Mesodermal cell (in vitro differentiated cells): ENCODE results near the gene SYNGAP1.
"Not testable (repeated sequence)": the region's sequence is repeated elsewhere in the genome, so short reads cannot be mapped to it uniquely, and the experiment has no call there.

Experiments
- H3K27ac ChIP-seq: 2 replicates; pipeline ENCODE4 v1.7.0; 2013; ENCODE audit warnings: mild to moderate bottlenecking, low read depth, low read length, moderate library complexity; ENCODE audit not compliant: severe bottlenecking
- H3K36me3 ChIP-seq: 2 replicates; pipeline ENCODE4 v1.7.1; 2013; ENCODE audit warnings: mild to moderate bottlenecking, low read length, moderate library complexity; ENCODE audit not compliant: control insufficient read depth, insufficient read depth
- H3K4me1 ChIP-seq: one replicate; pipeline ENCODE4 v1.7.1; 2013; ENCODE audit warnings: mild to moderate bottlenecking, low read length; ENCODE audit not compliant: insufficient read depth, control insufficient read depth, poor library complexity, severe bottlenecking
- H3K4me3 ChIP-seq: 2 replicates; pipeline ENCODE4 v1.7.0; 2013; ENCODE audit warnings: low read length, control low read depth, mild to moderate bottlenecking; ENCODE audit not compliant: insufficient read depth, poor library complexity, severe bottlenecking; ENCODE audit errors: extremely low read depth
- H3K9me3 ChIP-seq: 2 replicates; pipeline ENCODE4 v1.7.1; 2013; ENCODE audit warnings: mild to moderate bottlenecking, low read length, moderate library complexity; ENCODE audit not compliant: control insufficient read depth
- WGBS, 2 experiments: methylation state at CpG; one replicate each; pipeline ENCODE4 v1.1.5; 2013; ENCODE audit warnings: missing lambda C conversion rate in 2 of 2; ENCODE audit not compliant: insufficient coverage in 2 of 2; 5-methylcytosine and 5-hydroxymethylcytosine counted together

The SYNGAP1 gene

DNA sequence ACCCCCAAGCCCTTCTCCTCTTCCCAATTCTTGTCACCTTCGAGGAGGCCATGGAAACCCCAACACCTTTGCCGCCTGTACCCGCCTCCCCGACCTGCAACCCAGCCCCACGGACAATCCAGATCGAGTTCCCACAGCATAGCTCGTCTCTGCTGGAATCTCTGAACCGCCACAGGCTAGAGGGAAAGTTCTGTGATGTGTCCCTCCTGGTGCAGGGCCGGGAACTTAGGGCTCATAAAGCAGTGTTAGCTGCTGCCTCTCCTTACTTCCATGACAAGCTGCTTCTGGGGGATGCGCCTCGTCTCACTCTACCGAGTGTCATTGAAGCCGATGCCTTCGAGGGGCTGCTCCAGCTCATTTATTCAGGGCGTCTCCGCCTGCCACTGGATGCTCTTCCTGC lies 35.2 kb downstream of the SYNGAP1 start:
- Histone ChIP-seq H3K36me3 (peaks cover 30% of the 10 kb centered on the region), H3K4me1 (peaks cover 15% of the 10 kb centered on the region), H3K9me3 (no peaks in the 10 kb centered on the region), H3K4me3 (peak overlapping the region; percentile 63), H3K27ac (no peak overlapping the region)
- WGBS, 2 experiments = 60 to 62% methylated on average over 16 of the region's 16 CpGs

DNA sequence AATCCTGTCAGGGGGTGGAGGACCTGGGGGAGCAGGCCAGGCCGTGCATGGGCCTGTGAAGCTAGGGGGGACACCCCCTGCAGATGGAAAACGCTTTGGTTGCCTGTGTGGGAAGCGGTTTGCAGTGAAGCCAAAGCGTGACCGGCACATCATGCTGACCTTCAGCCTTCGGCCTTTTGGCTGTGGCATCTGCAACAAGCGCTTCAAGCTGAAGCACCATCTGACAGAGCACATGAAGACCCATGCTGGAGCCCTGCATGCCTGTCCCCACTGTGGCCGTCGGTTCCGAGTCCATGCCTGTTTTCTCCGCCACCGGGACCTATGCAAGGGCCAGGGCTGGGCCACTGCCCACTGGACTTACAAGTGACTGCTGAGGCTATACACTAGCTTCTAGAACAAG lies 36.3 kb downstream of the SYNGAP1 start:
- H3K4me3 ChIP-seq = no peak overlapping the region
- H3K9me3 ChIP-seq = no peaks in the 10 kb centered on the region
- peaks cover 15% of the 10 kb centered on the region for H3K4me1 ChIP-seq
- H3K36me3 ChIP-seq = peaks cover 25% of the 10 kb centered on the region
- WGBS, 2 experiments = 96 to 97% methylated on average over 12 of the region's 12 CpGs
- no peak overlapping the region for H3K27ac ChIP-seq

DNA sequence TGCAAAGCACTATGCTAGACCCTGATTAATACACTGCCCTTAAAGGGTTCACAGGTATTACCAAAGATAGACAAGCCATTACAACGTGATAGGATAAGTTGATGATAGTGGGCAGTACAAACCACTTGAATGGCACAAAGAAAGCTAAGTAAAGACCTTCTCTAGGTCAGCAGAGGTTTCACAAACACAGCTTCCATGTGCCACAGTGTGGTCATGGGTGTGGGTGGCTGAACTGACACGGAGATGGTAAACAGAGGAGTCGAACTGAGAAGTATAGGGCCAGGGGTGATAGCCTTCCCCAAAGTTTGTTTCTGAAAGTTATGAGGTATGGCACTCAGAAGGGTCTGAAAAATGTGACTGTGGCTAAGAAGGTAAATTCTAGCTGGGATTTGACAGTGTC lies 38.8 kb downstream of the SYNGAP1 start:
- Histone ChIP-seq H3K36me3 (peaks cover 25% of the 10 kb centered on the region), H3K9me3 (no peaks in the 10 kb centered on the region), H3K27ac (no peak overlapping the region), H3K4me1 (peaks cover 5% of the 10 kb centered on the region), H3K4me3 (no peak overlapping the region)
- 79 to 83% methylated on average over 1 to 2 of the region's 3 CpGs for WGBS, 2 experiments

DNA sequence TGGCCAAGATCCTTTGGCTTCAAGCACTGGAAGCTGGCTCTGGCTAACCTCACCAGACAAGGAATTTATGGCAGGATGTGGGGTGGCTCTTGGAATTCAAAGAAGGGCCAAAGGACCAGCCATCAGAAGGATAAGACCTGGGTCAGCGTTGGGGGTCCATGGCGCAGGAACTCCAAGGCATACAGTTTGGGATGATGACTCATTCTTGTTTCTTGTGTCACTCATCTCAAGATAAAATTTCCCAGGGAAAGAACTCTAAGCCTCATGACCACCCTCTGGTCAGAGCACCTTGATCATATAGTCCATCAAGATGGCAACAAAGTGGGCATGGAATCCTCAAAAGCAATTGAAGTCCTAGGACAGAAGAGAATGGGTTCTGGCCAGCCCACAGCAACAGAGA lies 39.4 kb downstream of the SYNGAP1 start:
- Histone ChIP-seq H3K4me1 (peaks cover 5% of the 10 kb centered on the region), H3K4me3 (no peak overlapping the region), H3K9me3 (no peaks in the 10 kb centered on the region), H3K27ac (no peak overlapping the region), H3K36me3 (peaks cover 25% of the 10 kb centered on the region)
- 82 to 86% methylated on average over 2 of the region's 2 CpGs for WGBS, 2 experiments

DNA sequence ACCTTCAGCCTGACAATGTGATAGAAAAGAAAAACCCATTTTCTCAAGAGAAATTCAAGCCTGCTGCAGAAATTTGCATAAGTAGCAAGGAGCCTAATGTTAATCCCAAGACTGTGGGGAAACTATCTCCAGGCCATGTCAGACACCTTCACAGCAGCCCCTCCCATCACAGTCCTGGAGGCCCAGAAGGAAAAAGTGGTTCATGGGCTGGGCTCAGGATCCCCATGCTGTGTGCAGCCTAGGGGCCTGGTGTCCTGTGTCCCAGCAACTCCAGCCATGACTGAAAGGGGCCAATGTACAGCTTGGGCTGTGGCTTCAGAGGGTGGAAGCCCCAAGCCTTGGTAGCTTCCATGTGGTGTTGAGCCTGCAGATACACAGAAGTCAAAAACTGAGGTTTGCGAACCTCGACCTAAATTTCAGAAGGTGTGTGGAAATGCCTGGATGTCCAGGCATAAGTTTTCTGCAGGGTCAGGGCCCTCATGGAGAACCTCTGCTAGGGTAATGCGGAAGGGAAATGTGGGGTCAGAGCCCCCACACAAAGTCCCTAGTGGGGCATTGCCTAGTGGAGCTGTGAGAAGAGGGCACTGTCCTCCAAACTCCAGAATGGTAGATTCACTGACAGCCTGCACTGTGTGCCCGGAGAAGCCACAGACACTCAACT lies 46.3 kb downstream of the SYNGAP1 start:
- no peaks in the 10 kb centered on the region for H3K36me3 ChIP-seq
- WGBS, 2 experiments = 97 to 100% methylated on average over 3 to 4 of the region's 4 CpGs
- H3K27ac ChIP-seq = no peak overlapping the region
- no peaks in the 10 kb centered on the region for H3K4me1 ChIP-seq
- no peak overlapping the region for H3K4me3 ChIP-seq
- peaks cover 5% of the 10 kb centered on the region for H3K9me3 ChIP-seq

DNA sequence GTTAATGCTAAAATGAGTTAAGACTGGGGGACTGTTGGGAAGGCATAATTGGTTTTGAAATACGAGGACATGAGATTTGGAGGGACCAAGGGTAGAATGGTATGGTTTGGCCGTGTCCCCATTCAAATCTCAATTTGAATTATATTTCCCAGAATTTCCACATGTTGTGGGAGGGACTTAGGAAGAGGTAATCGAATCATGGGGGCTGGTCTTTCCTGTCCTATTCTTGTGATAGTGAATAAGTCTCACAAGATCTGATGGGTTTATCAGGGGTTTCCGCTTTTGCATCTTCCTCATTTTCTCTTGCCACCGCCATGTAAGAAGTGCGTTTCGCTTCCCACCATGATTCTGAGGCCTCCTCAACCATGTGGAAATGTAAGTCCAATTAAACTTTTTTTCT lies 47.2 kb downstream of the SYNGAP1 start:
- no peaks in the 10 kb centered on the region for H3K36me3 ChIP-seq
- no peak overlapping the region for H3K27ac ChIP-seq
- H3K4me3 ChIP-seq = no peak overlapping the region
- no peaks in the 10 kb centered on the region for H3K4me1 ChIP-seq
- 100% methylated on average over 4 of the region's 7 CpGs; no CpG with 5 or more reads in 1 of the 2 experiments for WGBS, 2 experiments
- peaks cover 5% of the 10 kb centered on the region for H3K9me3 ChIP-seq

DNA sequence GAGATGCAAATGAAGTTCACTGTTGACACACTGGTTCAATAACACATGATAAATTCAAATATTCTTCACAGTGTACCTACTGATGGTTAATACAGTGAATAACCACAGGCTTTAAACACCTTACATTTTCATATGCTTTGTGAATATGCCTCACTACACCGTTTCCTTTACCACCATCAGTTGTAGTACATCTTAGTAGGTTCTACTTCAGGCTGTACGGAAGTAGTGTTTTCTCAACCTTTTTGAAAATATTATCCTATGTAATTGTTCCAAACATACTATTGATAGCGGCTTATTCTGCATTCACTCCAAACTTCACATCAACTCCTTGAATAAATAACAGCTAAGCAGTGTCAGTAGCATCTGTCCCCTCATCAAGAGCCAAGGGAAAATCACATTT lies 49.8 kb downstream of the SYNGAP1 start:
- whole genome bisulfite sequencing, 2 experiments = 71% methylated on average over 1 of the region's 3 CpGs; no CpG with 5 or more reads in 1 of the 2 experiments
- peaks cover 5% of the 10 kb centered on the region for H3K9me3 ChIP-seq
- no peaks in the 10 kb centered on the region for H3K4me1 ChIP-seq
- H3K36me3 ChIP-seq = no peaks in the 10 kb centered on the region
- no peak overlapping the region for H3K27ac ChIP-seq
- H3K4me3 ChIP-seq = no peak overlapping the region

DNA sequence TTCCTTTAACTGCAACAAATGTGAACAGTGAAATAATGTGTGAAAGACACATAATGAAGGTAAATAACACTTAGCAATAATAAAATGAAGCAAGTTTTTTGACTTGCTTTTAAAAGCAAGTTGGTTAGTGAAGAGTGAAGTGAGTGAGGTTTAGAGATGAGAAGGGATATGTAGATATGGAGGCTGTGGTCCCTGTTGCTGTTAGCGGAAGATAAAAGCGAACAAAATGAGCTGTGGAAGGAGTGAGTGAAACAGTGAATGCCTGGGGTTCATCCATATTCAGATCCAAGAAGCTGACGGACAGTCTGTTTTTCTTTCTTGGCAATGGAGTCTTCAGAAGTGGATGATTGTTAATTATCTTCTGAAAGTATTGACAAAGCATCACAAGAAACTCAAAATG lies 58.0 kb downstream of the SYNGAP1 start:
- WGBS, 2 experiments = 78 to 84% methylated on average over 3 of the region's 3 CpGs
- no peaks in the 10 kb centered on the region for H3K9me3 ChIP-seq
- H3K36me3 ChIP-seq = no peaks in the 10 kb centered on the region
- no peak overlapping the region for H3K27ac ChIP-seq
- no peak overlapping the region for H3K4me3 ChIP-seq
- H3K4me1 ChIP-seq = no peaks in the 10 kb centered on the region

DNA sequence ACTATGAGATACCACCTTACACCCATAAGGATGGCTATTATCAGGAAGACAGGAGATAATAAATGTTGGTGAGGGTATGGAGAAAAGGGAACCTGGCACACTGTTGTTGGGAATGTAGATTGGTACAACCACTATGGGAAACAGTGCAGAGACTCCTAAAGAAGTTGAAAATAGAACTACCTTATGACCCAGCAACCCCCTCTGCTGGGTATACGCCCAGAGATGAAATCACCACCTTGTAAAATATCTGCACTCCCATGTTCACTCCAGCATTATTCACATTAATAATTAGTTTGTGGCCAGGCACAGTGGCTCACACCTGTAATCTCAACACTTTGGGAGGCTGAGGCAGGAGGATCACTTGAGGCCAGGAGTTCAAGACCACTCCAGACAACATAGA lies 61.3 kb downstream of the SYNGAP1 start:
- no peaks in the 10 kb centered on the region for H3K9me3 ChIP-seq
- no peak overlapping the region for H3K27ac ChIP-seq
- WGBS, 2 experiments = no CpG with 5 or more reads among the region's 1 CpG
- H3K36me3 ChIP-seq = no peaks in the 10 kb centered on the region
- no peaks in the 10 kb centered on the region for H3K4me1 ChIP-seq
- H3K4me3 ChIP-seq = no peak overlapping the region

DNA sequence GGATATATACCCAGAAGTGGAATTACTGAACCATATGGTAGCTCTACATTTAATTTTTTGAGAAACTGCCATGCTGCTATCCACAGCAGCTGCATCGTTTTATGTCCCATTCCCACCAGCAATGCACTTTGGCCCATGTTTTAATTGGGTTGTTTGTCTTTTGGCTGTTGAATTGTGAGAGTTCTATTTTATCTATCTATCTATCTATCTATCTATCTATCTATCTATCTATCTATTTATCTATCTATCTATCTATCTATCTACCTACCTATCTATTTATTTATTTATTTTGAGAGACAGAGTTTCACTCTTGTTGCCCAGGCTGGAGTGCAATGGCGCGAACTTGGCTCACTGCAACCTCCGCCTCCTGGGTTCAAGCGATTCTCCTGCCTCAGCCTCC lies 62.8 kb downstream of the SYNGAP1 start:
- 96 to 97% methylated on average over 4 of the region's 5 CpGs for WGBS, 2 experiments
- H3K9me3 ChIP-seq, H3K4me1 ChIP-seq, H3K27ac ChIP-seq, H3K4me3 ChIP-seq, H3K36me3 ChIP-seq: not testable (repeated sequence)

DNA sequence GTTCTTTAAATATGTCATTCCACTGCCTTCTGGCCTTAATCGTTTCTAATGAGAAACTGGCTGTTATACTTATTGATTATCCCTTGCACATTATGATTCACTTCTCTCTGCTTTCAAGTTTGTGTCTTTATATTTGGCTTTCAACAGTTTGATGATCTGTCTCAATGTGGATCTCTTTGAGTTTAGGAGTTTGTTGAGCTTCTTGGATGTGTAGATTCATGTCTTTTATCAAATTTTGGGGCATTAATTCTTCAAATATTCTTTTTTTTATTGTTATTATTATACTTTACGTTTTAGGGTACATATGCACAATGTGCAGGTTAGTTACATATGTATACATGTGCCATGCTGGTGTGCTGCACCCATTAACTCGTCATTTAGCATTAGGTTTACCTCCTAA lies 63.8 kb downstream of the SYNGAP1 start:
- no CpG with 5 or more reads among the region's 3 CpGs for WGBS, 2 experiments
- H3K4me1 ChIP-seq = no peaks in the 10 kb centered on the region
- no peak overlapping the region for H3K27ac ChIP-seq
- no peaks in the 10 kb centered on the region for H3K9me3 ChIP-seq
- H3K36me3 ChIP-seq = no peaks in the 10 kb centered on the region
- H3K4me3 ChIP-seq = no peak overlapping the region
